Activated CD8-positive, alpha-beta T cell treated with anti-CD3 and anti-CD28 coated beads for 36 hours (primary cell): ENCODE measurements around the gene SPTBN1. TPM values are rescaled to one million over a fixed set of nuclear protein-coding genes. Genes with fewer than 3 reads are reported as not detected.
A peak's percentile ranks its signal among the peaks of the same experiment; 100 is the strongest.

Source experiments
- ATAC-seq: fragments of 200-7000 bp; cut with Tn5 transposase; one replicate; pipeline ENCODE4 v1.10.0; 2021; ENCODE audit warnings: mild to moderate bottlenecking, moderate library complexity
- CTCF ChIA-PET: fragments of 350-600 bp; sonication (Branson Sonifier 250); formaldehyde crosslinking; loops from one replicate; lab custom pipeline; 2021; ENCODE audit warnings: antibody characterized with exemption; lab: Charles Lee
- POLR2A ChIA-PET: fragments of 350-600 bp; sonication (Branson Sonifier 250); formaldehyde crosslinking; loops from one replicate; lab custom pipeline; 2021; ENCODE audit warnings: antibody characterized with exemption; lab: Charles Lee
- DNase-seq: peaks from one replicate; pipeline ENCODE4 v3.0.0-alpha.2; 2020
- H3K27ac Mint-ChIP-seq: one replicate; pipeline ENCODE4 v1.8.0; 2021; ENCODE audit warnings: mild to moderate bottlenecking, mixed read lengths
- H3K27me3 Mint-ChIP-seq: one replicate; pipeline ENCODE4 v1.8.0; 2021; ENCODE audit warnings: mixed read lengths
- H3K36me3 Mint-ChIP-seq: one replicate; pipeline ENCODE4 v1.8.0; 2021; ENCODE audit warnings: low read depth, mixed read lengths
- H3K4me1 Mint-ChIP-seq: one replicate; pipeline ENCODE4 v1.8.0; 2021; ENCODE audit warnings: low read depth, mixed read lengths
- H3K4me3 Mint-ChIP-seq: one replicate; pipeline ENCODE4 v1.8.0; 2021; ENCODE audit warnings: mild to moderate bottlenecking, moderate library complexity, mixed read lengths
- H3K9me3 Mint-ChIP-seq: one replicate; pipeline ENCODE4 v1.8.0; 2021; ENCODE audit warnings: mixed read lengths
- CTCF ChIP-seq: fragments of 200-600 bp; IDR thresholded peaks from one replicate; pipeline ENCODE4 v1.8.0; 2022; ENCODE audit warnings: antibody characterized with exemption, mild to moderate bottlenecking
- intact Hi-C: fragments of 100-400 bp; cut with micrococcal nuclease; formaldehyde crosslinking; loops from one replicate; pipeline ENCODE4 v1.10.0; 2022
- total RNA-seq, 2 experiments: library from RNA; stranded (reverse); gene quantifications; one replicate each; pipeline ENCODE4 v1.2.3, GENCODE V29; 2021

Gene SPTBN1
- total RNA-seq, 2 experiments from 2014 or later, result 91.8 to 91.9 TPM

GRCh38 chr2:54582987-54583386 is 126.9 kb downstream of the SPTBN1 start:
- intact Hi-C loops, result no loop called here
- no peaks in the 10 kb centered on the region for H3K9me3 Mint-ChIP-seq
- no peaks in the 10 kb centered on the region for H3K27me3 Mint-ChIP-seq
- peak overlapping the region; percentile 94 for H3K27ac Mint-ChIP-seq
- POLR2A ChIA-PET, result interaction anchor here (1.2 to 2.9 kb wide), 2 partner anchors 21 to 23 kb away, joined by 3 to 20 read pairs; no protein-coding TSS in a partner anchor
- no peak for ATAC-seq
- peaks cover 4% of the 10 kb centered on the region for H3K36me3 Mint-ChIP-seq
- H3K4me3 Mint-ChIP-seq, result peak overlapping the region; percentile 64
- H3K4me1 Mint-ChIP-seq, result peaks cover 87% of the 10 kb centered on the region
- no peak for DNase-seq
- no peak for TF ChIP-seq CTCF
- CTCF ChIA-PET, result interaction anchor here (1.6 kb wide), 1 partner anchor 59 kb away, joined by 6 read pairs; no protein-coding TSS in a partner anchor

DNA sequence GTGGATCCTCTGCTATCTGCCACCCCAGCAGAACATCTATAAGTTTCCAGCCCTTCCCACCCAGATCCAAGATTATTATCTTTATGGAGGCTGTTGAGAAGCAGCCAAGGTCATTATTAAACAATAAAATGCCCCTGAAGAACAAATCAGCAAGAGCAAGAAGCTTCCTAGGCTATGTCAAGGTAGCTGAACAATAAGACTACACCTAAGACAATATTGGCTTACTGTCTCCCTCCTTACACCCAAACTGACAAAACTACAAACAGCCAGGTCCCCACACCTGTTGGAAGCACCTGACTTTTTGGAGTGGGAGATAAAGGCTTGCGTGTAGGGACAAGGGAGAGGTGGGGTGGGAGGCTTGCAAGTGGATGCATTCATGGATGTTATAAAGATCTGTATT is 128.5 kb downstream of the SPTBN1 start:
- ChIA-PET CTCF (no interaction called here), POLR2A (interaction anchor here (1.8 to 1.9 kb wide), 2 partner anchors 9 to 26 kb away, joined by 5 to 6 read pairs; no protein-coding TSS in a partner anchor)
- Mint-ChIP-seq H3K9me3 (no peaks in the 10 kb centered on the region), H3K4me1 (peaks cover 86% of the 10 kb centered on the region), H3K4me3 (no peak overlapping the region), H3K36me3 (peaks cover 3% of the 10 kb centered on the region), H3K27me3 (no peaks in the 10 kb centered on the region), H3K27ac (peak overlapping the region; percentile 37)
- DNase-seq (no peak), ATAC-seq (no peak)
- intact Hi-C loops, result no loop called here
- TF ChIP-seq CTCF, result no peak

DNA sequence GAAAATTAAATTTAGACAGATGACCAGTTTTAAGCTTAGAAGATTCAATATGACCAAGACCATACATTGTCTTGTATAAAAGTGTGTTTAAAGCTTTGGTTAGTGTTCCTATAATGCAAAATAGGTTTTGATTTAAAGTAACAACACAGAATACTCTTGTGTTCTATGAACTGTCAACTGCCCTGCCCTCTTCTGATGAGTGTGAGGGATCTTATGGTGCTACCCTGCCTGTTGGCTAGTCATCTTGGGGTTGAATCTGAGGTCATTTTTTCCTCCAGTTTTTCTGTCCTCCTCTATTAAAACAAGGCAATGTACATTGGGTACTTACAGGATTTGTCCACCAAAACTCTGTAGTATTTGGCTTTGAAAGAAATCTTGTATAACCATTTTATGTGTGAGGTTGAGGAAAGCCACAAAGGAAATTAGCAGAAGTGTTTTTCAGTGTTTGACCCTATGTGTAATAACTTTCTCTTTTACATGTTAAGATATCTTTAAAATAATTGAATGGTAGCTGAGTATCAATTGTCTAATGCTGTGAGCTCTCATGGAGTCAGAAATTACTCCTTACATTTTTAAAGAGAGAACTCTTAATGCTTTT is 129.1 kb downstream of the SPTBN1 start:
- H3K36me3 Mint-ChIP-seq, result peaks cover 2% of the 10 kb centered on the region
- POLR2A ChIA-PET, result interaction anchor here (1.8 to 1.9 kb wide), 2 partner anchors 10 to 26 kb away, joined by 5 to 6 read pairs; no protein-coding TSS in a partner anchor
- CTCF ChIA-PET, result interaction anchor here (1.0 kb wide), 1 partner anchor 20 kb away, joined by 3 read pairs; no protein-coding TSS in a partner anchor
- peak overlapping the region; percentile 60 for H3K4me3 Mint-ChIP-seq
- H3K27me3 Mint-ChIP-seq, result no peaks in the 10 kb centered on the region
- TF ChIP-seq CTCF, result no peak
- H3K9me3 Mint-ChIP-seq, result no peaks in the 10 kb centered on the region
- intact Hi-C loops, result no loop called here
- H3K27ac Mint-ChIP-seq, result peak overlapping the region; percentile 88
- ATAC-seq (peak; percentile 50), DNase-seq (peak; percentile 41)
- H3K4me1 Mint-ChIP-seq, result peaks cover 84% of the 10 kb centered on the region

DNA sequence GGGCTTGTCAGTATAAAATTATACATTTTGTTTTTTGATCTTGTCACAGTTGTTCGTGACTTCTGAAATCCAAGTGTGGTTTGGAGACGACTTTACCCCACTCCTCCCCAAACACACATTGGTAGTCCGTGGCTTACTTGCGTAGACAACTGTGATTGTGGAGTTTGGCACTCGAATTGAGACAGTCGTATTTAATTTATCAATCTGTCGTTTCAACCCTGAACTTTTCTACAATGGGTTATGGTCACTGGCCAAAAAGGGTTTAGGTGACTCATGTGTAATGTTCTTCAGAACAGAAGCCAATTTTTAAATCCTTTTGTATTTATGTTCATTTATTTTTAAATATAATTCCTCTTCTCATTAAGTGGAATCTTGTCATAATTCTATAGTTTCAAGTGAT is 129.9 kb downstream of the SPTBN1 start:
- CTCF ChIA-PET, result interaction anchor here (1.0 to 1.5 kb wide), 2 partner anchors 9 to 19 kb away, joined by 3 to 7 read pairs; no protein-coding TSS in a partner anchor

More for the DNA sequence above, 129.9 kb downstream of the SPTBN1 start:
- POLR2A ChIA-PET, result interaction anchor here (1.0 to 1.9 kb wide), 9 partner anchors 9 to 1032 kb away, joined by 3 to 6 read pairs (median 3); no protein-coding TSS in a partner anchor
- Mint-ChIP-seq H3K4me3 (peak overlapping the region; percentile 60), H3K4me1 (peaks cover 89% of the 10 kb centered on the region), H3K36me3 (peaks cover 3% of the 10 kb centered on the region), H3K27me3 (no peaks in the 10 kb centered on the region), H3K27ac (peak overlapping the region; percentile 94), H3K9me3 (no peaks in the 10 kb centered on the region)
- DNase-seq (no peak), ATAC-seq (no peak)
- intact Hi-C loops, result no loop called here
- no peak for TF ChIP-seq CTCF
